Hepatocyte (in vitro differentiated cells): ENCODE data around the gene OR9A2. TPM values are rescaled to one million over a fixed set of nuclear protein-coding genes. Genes with fewer than 3 reads are reported as not detected.

Experiments
- DNase-seq: peaks from one replicate; pipeline ENCODE4 v3.0.0-alpha.2; 2016; ENCODE audit warnings: low spot score
- H2AFZ ChIP-seq: fragments of 200-600 bp; sonication (generic); 2 replicates; pipeline ENCODE4 v1.6.0; 2016; ENCODE audit warnings: antibody characterized with exemption, mild to moderate bottlenecking
- H3K27ac ChIP-seq: fragments of 200-600 bp; sonication (generic); 2 replicates; pipeline ENCODE4 v1.5.1; 2016; ENCODE audit warnings: mild to moderate bottlenecking
- H3K27me3 ChIP-seq: fragments of 200-600 bp; sonication (generic); 2 replicates; pipeline ENCODE4 v1.6.1; 2016
- H3K36me3 ChIP-seq: fragments of 200-600 bp; sonication (generic); replicated peaks from 2 replicates; pipeline ENCODE4 v1.5.1; 2016; ENCODE audit warnings: low read depth; ENCODE audit not compliant: insufficient read depth
- H3K4me1 ChIP-seq: fragments of 200-600 bp; sonication (generic); 2 replicates; pipeline ENCODE4 v1.5.1; 2016; ENCODE audit warnings: mild to moderate bottlenecking, moderate library complexity; ENCODE audit not compliant: insufficient read depth
- H3K4me2 ChIP-seq: fragments of 200-600 bp; sonication (generic); 2 replicates; pipeline ENCODE4 v1.6.0; 2016
- H3K4me3 ChIP-seq: fragments of 200-600 bp; sonication (generic); 2 replicates; pipeline ENCODE4 v1.5.1; 2016; ENCODE audit warnings: mild to moderate bottlenecking
- H3K79me2 ChIP-seq: fragments of 200-600 bp; sonication (generic); 2 replicates; pipeline ENCODE4 v1.6.0; 2017; ENCODE audit warnings: mild to moderate bottlenecking
- H3K9me2 ChIP-seq: fragments of 200-600 bp; sonication (generic); replicated peaks from 2 replicates; pipeline ENCODE4 v1.6.0; 2017; ENCODE audit warnings: mild to moderate bottlenecking; ENCODE audit not compliant: insufficient read depth
- H3K9me3 ChIP-seq: fragments of 200-600 bp; sonication (generic); 2 replicates; pipeline ENCODE4 v1.5.1; 2016; ENCODE audit warnings: low read depth, mild to moderate bottlenecking
- H4K20me1 ChIP-seq: fragments of 200-600 bp; sonication (generic); 2 replicates; pipeline ENCODE4 v1.6.0; 2016; ENCODE audit warnings: mild to moderate bottlenecking; ENCODE audit not compliant: insufficient read depth, poor library complexity, severe bottlenecking
- EZH2 ChIP-seq: fragments of 200-600 bp; sonication (generic); IDR thresholded peaks from 2 replicates; pipeline ENCODE4 v1.6.1; 2016; ENCODE audit warnings: antibody characterized with exemption, mild to moderate bottlenecking, borderline replicate concordance
- EZH2phosphoT487 ChIP-seq: fragments of 200-600 bp; sonication (generic); IDR thresholded peaks from one replicate; pipeline ENCODE4 v1.6.1; 2018; ENCODE audit warnings: antibody characterized with exemption, mild to moderate bottlenecking, low read depth, moderate library complexity; ENCODE audit not compliant: unreplicated experiment, severe bottlenecking
- WGBS: methylation state at CpG from one replicate; pipeline ENCODE4 v1.1.6; 2016; ENCODE audit warnings: low lambda C conversion rate; ENCODE audit errors: missing lambda C conversion rate; 5-methylcytosine and 5-hydroxymethylcytosine counted together
- polyA plus RNA-seq: library from polyadenylated mRNA; unstranded; fragments of >200 nt; fragmentation: Nextera tagmentation; extraction: Ambion mirVana; gene quantifications from 2 replicates; pipeline ENCODE4 v1.2.1, GENCODE V29; 2016
- total RNA-seq: library from RNA; depleted of rRNA; stranded (reverse); fragments of >200 nt; gene quantifications from 2 replicates; pipeline ENCODE4 v1.2.3, GENCODE V29; 2014
- TF ChIP-seq, protein P1 (sequence below): fragments of 200-600 bp; sonication (generic); IDR thresholded peaks from 2 replicates; pipeline ENCODE4 v1.5.1; 2016; ENCODE audit warnings: antibody characterized with exemption, mild to moderate bottlenecking; ENCODE audit not compliant: poor library complexity

The OR9A2 gene
- total and polyA plus RNA-seq, 2 experiments from 2014 or later: not detected

GRCh38 chr7:143008007-143008901 lies 18.7 kb downstream of the OR9A2 start:
- WGBS: 41% methylated on average over 24 of the region's 24 CpGs
- no peaks in the 10 kb centered on the region for H4K20me1 ChIP-seq
- H3K4me2 ChIP-seq: no peak overlapping the region
- no peak overlapping the region for H2AFZ ChIP-seq
- H3K27me3 ChIP-seq: peaks cover 6% of the 10 kb centered on the region
- no peaks in the 10 kb centered on the region for H3K9me3 ChIP-seq
- no peak for TF ChIP-seq EZH2
- TF ChIP-seq, protein P1, sequence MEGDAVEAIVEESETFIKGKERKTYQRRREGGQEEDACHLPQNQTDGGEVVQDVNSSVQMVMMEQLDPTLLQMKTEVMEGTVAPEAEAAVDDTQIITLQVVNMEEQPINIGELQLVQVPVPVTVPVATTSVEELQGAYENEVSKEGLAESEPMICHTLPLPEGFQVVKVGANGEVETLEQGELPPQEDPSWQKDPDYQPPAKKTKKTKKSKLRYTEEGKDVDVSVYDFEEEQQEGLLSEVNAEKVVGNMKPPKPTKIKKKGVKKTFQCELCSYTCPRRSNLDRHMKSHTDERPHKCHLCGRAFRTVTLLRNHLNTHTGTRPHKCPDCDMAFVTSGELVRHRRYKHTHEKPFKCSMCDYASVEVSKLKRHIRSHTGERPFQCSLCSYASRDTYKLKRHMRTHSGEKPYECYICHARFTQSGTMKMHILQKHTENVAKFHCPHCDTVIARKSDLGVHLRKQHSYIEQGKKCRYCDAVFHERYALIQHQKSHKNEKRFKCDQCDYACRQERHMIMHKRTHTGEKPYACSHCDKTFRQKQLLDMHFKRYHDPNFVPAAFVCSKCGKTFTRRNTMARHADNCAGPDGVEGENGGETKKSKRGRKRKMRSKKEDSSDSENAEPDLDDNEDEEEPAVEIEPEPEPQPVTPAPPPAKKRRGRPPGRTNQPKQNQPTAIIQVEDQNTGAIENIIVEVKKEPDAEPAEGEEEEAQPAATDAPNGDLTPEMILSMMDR: peak; percentile 95
- DNase-seq: peak; percentile 84
- no peak overlapping the region for H3K4me3 ChIP-seq
- H3K4me1 ChIP-seq: peaks cover 5% of the 10 kb centered on the region
- H3K79me2 ChIP-seq: no peaks in the 10 kb centered on the region
- H3K36me3 ChIP-seq: no peaks in the 10 kb centered on the region
- no peak overlapping the region for H3K27ac ChIP-seq
- no peaks in the 10 kb centered on the region for H3K9me2 ChIP-seq

GRCh38 chr7:143005632-143006260 lies 21.2 kb downstream of the OR9A2 start:
- TF ChIP-seq EZH2 (no peak), EZH2phosphoT487 (no peak)
- TF ChIP-seq, protein P1: no peak
- H3K9me2 ChIP-seq: no peaks in the 10 kb centered on the region

GRCh38 chr7:143003393-143004051 lies 23.4 kb downstream of the OR9A2 start:
- no peaks in the 10 kb centered on the region for H3K9me3 ChIP-seq
- H3K4me3 ChIP-seq: no peak overlapping the region
- H3K36me3 ChIP-seq: no peaks in the 10 kb centered on the region
- H3K27ac ChIP-seq: no peak overlapping the region
- DNase-seq: peak; percentile 59
- H3K27me3 ChIP-seq: peaks cover 6% of the 10 kb centered on the region
- 42% methylated on average over 6 of the region's 6 CpGs for WGBS
- no peaks in the 10 kb centered on the region for H3K9me2 ChIP-seq
- H3K79me2 ChIP-seq: no peaks in the 10 kb centered on the region
- TF ChIP-seq EZH2phosphoT487: no peak
- TF ChIP-seq, protein P1: peak; percentile 74
- H3K4me1 ChIP-seq: no peaks in the 10 kb centered on the region
- no peaks in the 10 kb centered on the region for H4K20me1 ChIP-seq
- peak overlapping the region; percentile 45 for H2AFZ ChIP-seq
- peak overlapping the region; percentile 57 for H3K4me2 ChIP-seq

More at GRCh38 chr7:143005632-143006260, 21.2 kb downstream of the OR9A2 start:
- Histone ChIP-seq H2AFZ (no peak overlapping the region), H3K4me2 (no peak overlapping the region), H3K9me3 (no peaks in the 10 kb centered on the region), H4K20me1 (no peaks in the 10 kb centered on the region), H3K4me3 (no peak overlapping the region), H3K79me2 (no peaks in the 10 kb centered on the region), H3K27ac (no peak overlapping the region), H3K36me3 (no peaks in the 10 kb centered on the region), H3K27me3 (peaks cover 6% of the 10 kb centered on the region), H3K4me1 (no peaks in the 10 kb centered on the region)
- no peak for DNase-seq
- 81% methylated on average over 6 of the region's 6 CpGs for WGBS
